MCF 10A (cell line): ENCODE results near the gene PLEKHJ1. TPM values are rescaled to one million over a fixed set of nuclear protein-coding genes. Genes with fewer than 3 reads are reported as not detected.

Experiments
- BruUV-seq: library from RNA; stranded (reverse); fragments of 400-500 nt; replicated peaks from 2 replicates; lab custom pipeline; 2021; lab: Mats Ljungman, UMichigan
- CTCF ChIA-PET: fragments of 300-600 bp; sonication (Branson Sonifier 250); formaldehyde crosslinking; extraction: SDS; loops from one replicate; lab custom pipeline; 2021; ENCODE audit warnings: antibody characterized with exemption, inconsistent platforms; lab: Yijun Ruan, JAX
- POLR2A ChIA-PET: fragments of 300-600, 350-650 bp; sonication (Branson Sonifier 250); formaldehyde crosslinking; extraction: SDS; loops from one replicate; lab custom pipeline; 2020; ENCODE audit warnings: antibody characterized with exemption, inconsistent platforms; lab: Yijun Ruan, JAX
- DNase-seq: peaks from one replicate; pipeline ENCODE4 v3.0.0-alpha.2; 2018; ENCODE audit not compliant: unreplicated experiment
- H3K27ac Mint-ChIP-seq: one replicate; pipeline ENCODE4 v1.8.0; 2022; ENCODE audit warnings: mild to moderate bottlenecking, low read depth, mixed read lengths; ENCODE audit not compliant: unreplicated experiment
- H3K27me3 Mint-ChIP-seq: one replicate; pipeline ENCODE4 v1.8.0; 2022; ENCODE audit warnings: mixed read lengths; ENCODE audit not compliant: insufficient read depth, unreplicated experiment
- H3K36me3 Mint-ChIP-seq: one replicate; pipeline ENCODE4 v1.8.0; 2022; ENCODE audit warnings: mild to moderate bottlenecking, moderate library complexity, mixed read lengths; ENCODE audit not compliant: insufficient read depth, unreplicated experiment
- H3K4me1 Mint-ChIP-seq: one replicate; pipeline ENCODE4 v1.8.0; 2022; ENCODE audit warnings: mixed read lengths; ENCODE audit not compliant: insufficient read depth, unreplicated experiment
- H3K4me3 Mint-ChIP-seq: one replicate; pipeline ENCODE4 v1.8.0; 2022; ENCODE audit warnings: mild to moderate bottlenecking, moderate library complexity, mixed read lengths; ENCODE audit not compliant: unreplicated experiment
- H3K9me3 Mint-ChIP-seq: one replicate; pipeline ENCODE4 v1.8.0; 2022; ENCODE audit warnings: mixed read lengths; ENCODE audit not compliant: unreplicated experiment
- intact Hi-C: fragments of 100-400 bp; cut with micrococcal nuclease; formaldehyde crosslinking; loops from 2 replicates; pipeline ENCODE4 v1.14.1; 2022
- total RNA-seq: library from RNA; stranded (reverse); gene quantifications from 2 replicates; pipeline ENCODE4 v1.2.3, GENCODE V29; 2022
- TF ChIP-seq, protein P1 (sequence below): fragments of 200-600 bp; IDR thresholded peaks from one replicate; pipeline ENCODE4 v1.8.0; 2022; ENCODE audit warnings: antibody characterized with exemption, mild to moderate bottlenecking; ENCODE audit not compliant: unreplicated experiment

The PLEKHJ1 gene
- total RNA-seq, 1 experiment from 2014 or later = 54.1 TPM

DNA sequence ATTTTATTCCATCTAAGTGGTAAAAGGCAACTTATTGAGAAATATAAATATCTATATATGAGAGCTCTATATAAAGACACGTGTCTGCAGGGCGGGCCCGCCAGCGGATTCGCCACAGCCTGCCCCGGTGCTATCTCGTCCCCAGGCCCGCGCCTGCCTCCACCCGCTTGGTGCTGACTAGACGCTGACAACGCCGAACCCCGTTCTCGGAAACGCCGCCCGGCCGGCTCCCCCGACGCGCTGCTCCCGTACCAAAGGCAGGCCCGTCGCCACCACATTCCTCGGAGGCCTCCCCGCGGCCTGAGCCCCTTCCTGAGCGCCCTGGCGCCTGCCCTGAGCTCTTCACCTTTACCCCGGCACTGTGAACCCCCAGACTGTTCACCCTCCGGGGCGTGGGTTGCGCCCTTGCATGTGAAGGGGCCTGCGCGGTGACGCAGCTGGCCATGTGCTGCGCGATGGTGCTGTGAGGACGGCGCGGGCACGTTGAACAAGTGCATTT lies 6.0 kb downstream of the PLEKHJ1 start:
- Mint-ChIP-seq H3K27me3 (no peaks in the 10 kb centered on the region), H3K9me3 (no peaks in the 10 kb centered on the region), H3K4me1 (peaks cover 4% of the 10 kb centered on the region), H3K36me3 (peaks cover 51% of the 10 kb centered on the region), H3K27ac (no peak overlapping the region), H3K4me3 (no peak overlapping the region)
- ChIA-PET CTCF (interaction anchor here (1.1 kb wide), 1 partner anchor 14 kb away, joined by 3 read pairs; no protein-coding TSS in a partner anchor), POLR2A (interaction anchor here (0.8 to 1.5 kb wide), 3 partner anchors 9 to 143 kb away, joined by 3 to 5 read pairs (median 3); no protein-coding TSS in a partner anchor)
- no TSS peak for BruUV-seq
- DNase-seq = no peak
- intact Hi-C loops = no loop called here
- TF ChIP-seq, protein P1, sequence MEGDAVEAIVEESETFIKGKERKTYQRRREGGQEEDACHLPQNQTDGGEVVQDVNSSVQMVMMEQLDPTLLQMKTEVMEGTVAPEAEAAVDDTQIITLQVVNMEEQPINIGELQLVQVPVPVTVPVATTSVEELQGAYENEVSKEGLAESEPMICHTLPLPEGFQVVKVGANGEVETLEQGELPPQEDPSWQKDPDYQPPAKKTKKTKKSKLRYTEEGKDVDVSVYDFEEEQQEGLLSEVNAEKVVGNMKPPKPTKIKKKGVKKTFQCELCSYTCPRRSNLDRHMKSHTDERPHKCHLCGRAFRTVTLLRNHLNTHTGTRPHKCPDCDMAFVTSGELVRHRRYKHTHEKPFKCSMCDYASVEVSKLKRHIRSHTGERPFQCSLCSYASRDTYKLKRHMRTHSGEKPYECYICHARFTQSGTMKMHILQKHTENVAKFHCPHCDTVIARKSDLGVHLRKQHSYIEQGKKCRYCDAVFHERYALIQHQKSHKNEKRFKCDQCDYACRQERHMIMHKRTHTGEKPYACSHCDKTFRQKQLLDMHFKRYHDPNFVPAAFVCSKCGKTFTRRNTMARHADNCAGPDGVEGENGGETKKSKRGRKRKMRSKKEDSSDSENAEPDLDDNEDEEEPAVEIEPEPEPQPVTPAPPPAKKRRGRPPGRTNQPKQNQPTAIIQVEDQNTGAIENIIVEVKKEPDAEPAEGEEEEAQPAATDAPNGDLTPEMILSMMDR = no peak

DNA sequence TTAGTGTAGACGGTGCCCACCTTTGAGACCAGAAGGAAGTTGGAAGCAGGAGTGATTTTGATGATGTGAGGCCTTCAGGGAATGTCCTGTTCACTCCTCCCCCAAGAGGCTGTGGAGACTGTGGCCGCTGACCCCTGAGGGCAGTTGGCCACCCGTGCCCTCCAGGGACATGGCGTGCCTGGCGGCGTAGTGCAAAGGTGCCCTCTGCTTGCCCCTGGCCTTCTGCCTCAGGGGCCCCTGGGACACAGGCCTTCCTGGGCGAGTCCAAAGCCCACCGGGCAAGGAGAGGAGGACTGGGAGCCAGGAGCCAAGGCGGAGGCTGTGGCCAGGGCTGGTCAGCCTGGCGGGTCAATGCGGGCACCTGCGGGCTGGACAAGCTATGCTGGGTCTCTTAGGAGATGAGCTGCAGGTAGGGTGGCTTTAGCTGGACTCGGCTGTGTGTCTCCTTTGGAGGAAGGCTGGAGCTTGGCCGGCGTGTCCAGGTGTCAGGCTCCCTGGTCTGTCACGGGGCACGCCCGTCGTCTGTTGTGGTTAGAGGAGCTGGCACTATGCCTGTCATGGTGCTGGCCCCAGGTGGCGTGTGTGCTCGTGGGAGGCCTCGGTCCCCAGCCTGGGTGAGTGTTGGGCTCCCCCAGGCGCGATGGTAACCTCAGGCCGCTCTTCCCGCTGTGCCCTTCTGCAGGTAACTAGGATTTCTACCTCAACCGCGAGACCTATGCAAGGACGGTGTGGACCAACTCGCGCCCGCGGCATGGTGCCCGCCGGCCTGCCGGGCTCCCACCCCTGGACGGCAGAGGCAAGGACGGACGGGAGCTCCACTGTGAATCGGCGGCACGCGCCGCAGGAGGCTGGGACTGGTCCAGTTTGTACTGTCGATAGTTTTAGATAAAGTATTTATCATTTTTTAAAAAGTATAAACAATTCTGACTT lies 6.8 kb downstream of the PLEKHJ1 start:
- Mint-ChIP-seq H3K27ac (no peak overlapping the region), H3K27me3 (no peaks in the 10 kb centered on the region), H3K36me3 (peaks cover 58% of the 10 kb centered on the region), H3K4me1 (peaks cover 4% of the 10 kb centered on the region), H3K4me3 (no peak overlapping the region), H3K9me3 (no peaks in the 10 kb centered on the region)
- CTCF ChIA-PET = interaction anchor here (1.1 kb wide), 1 partner anchor 13 kb away, joined by 3 read pairs; no protein-coding TSS in a partner anchor
- TF ChIP-seq, protein P1 = no peak
- no TSS peak for BruUV-seq
- DNase-seq = no peak
- POLR2A ChIA-PET = interaction anchor here (0.8 to 1.5 kb wide), 3 partner anchors 10 to 144 kb away, joined by 3 to 5 read pairs (median 3); no protein-coding TSS in a partner anchor
- intact Hi-C loops = no loop called here

DNA sequence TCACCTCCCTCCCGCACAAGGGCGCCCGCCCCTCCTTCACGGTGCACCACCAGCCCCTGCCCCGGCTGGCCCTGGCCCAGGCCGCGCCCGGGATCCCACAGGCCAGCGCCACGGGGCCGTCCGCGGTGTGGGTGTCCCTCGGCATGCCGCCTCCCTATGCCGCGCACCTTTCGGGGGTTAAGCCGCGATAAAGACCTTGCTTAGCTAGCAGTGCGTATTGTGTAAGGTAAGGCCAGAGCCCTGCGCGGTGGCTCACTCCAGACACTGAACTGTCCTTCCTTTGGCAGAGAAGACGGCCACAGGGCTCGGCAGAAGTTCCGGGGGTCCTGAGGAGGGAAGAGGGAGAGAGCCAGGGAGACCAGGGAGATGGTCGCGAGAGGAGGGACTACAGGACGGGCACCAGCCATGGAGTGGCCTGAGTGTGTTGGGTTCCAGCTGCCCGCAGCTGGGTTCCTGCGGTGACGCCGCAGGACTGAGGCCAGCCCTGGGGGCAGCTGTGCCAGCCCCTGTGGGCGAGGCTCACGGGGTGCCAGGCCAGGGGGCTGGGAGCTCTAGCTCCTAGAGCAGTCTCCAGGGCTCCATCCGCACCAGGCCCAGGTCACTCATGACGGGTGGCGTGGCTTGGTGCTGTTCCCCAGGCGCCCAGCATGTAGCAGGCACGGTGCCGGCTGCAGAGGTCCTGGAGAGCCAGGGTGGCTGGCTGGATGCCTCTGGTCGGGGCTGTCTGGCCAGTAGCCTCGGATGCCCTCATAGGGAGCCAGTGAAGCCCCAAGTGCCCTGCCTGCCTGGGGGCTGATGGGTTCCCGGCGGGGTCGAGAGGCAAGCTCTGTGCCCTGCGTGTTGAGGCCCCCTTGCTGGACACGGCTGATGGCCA lies 7.7 kb downstream of the PLEKHJ1 start:
- DNase-seq = no peak
- Mint-ChIP-seq H3K27ac (no peak overlapping the region), H3K9me3 (no peaks in the 10 kb centered on the region), H3K36me3 (peaks cover 63% of the 10 kb centered on the region), H3K4me3 (no peak overlapping the region), H3K27me3 (no peaks in the 10 kb centered on the region), H3K4me1 (peaks cover 4% of the 10 kb centered on the region)
- CTCF ChIA-PET = interaction anchor here (1.1 kb wide), 1 partner anchor 12 kb away, joined by 3 read pairs; no protein-coding TSS in a partner anchor
- BruUV-seq = no TSS peak
- TF ChIP-seq, protein P1 = no peak
- intact Hi-C loops = no loop called here
- POLR2A ChIA-PET = no interaction called here
